ENCODE measurements around the gene NGF. TPM values are rescaled to one million over a fixed set of nuclear protein-coding genes. Genes with fewer than 3 reads are reported as not detected.

NGF gene
- total and polyA plus RNA-seq, 2 of the 8 experiments (the other 6 are each of a cell fraction or from before 2014, with no cell fraction given): 1.6 TPM; not detected in 1

DNA sequence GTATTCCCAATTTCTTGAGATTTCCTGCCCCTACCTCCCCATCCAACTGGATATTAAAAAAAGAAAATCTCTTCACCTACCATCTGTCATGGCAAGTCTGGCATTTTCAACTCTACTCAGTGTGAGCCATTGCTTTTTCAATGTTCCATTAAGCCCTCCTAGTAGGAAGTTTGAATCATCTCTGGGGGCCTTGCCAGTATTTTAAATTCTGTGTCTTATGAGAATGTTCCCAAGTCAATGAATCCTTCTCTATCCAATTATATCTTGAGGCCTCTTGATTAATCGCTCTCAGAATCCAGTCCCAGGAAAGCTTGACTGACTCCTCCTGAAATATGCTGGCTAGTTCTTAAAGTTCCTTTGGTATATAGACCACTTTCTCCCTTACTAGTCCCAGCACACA lies 91.5 kb downstream of the NGF start:
- no peak overlapping the region for H4K91ac ChIP-seq (replicated peaks; ENCODE audit: insufficient read length, low read length)
- H3K4ac ChIP-seq (replicated peaks; ENCODE audit: insufficient read length, low read depth, low read length): no peak overlapping the region
- FAIRE-seq: no peak
- H3K79me1 ChIP-seq (ENCODE audit: low read depth, low read length): no peaks in the 10 kb centered on the region
- H4K20me1 ChIP-seq (replicated peaks in 1 of 2; ENCODE audit: control insufficient read depth in 1 of 2, insufficient read depth in 2 of 2, low read length in 2 of 2): no peaks in the 10 kb centered on the region
- no peak overlapping the region for H4K8ac ChIP-seq (ENCODE audit: extremely low read depth, insufficient read depth, low read length)
- no peaks in the 10 kb centered on the region for H3K23me2 ChIP-seq (ENCODE audit: low read depth, low read length)
- no peak overlapping the region for H3K18ac ChIP-seq (ENCODE audit: extremely low read depth, low read length)
- no peak overlapping the region for H2AK5ac ChIP-seq (ENCODE audit: low read depth, low read length)
- CTCF ChIA-PET (ENCODE audit: partially characterized antibody): no interaction called here
- no peak overlapping the region for H3K9ac ChIP-seq (replicated peaks in 1 of 4; ENCODE audit: extremely low read depth in 1 of 4, low read depth in 3 of 4, low read length in 3 of 4)
- no peak overlapping the region for H3K27ac ChIP-seq (ENCODE audit: low read depth, low read length)
- no peak for DNase-seq (ENCODE audit: low read depth in 1 of 2, low spot score in 2 of 2)
- no peak overlapping the region for H3K56ac ChIP-seq (replicated peaks; ENCODE audit: insufficient read length, low read depth, low read length)
- H2AFZ ChIP-seq (ENCODE audit: low read length): no peak overlapping the region; the same call in 1 of the 2 replicates
- no peak overlapping the region for H4K5ac ChIP-seq (ENCODE audit: insufficient read length, low read depth, low read length)
- WGBS, 2 experiments (ENCODE audit: extremely low coverage in 1 of 2, insufficient coverage in 1 of 2, insufficient read length in 1 of 2, insufficient replicate concordance in 2 of 2, low coverage in 1 of 2, low lambda C conversion rate in 2 of 2, missing lambda C conversion rate in 1 of 2): 100% methylated on average over 1 of the region's 1 CpG; no CpG with 5 or more reads in 1 of the 2 experiments
- peaks cover 0 to 1% (median 0%) of the 10 kb centered on the region in 4 experiments; a peak in 1 of 7 replicates for H3K27me3 ChIP-seq (replicated peaks in 1 of 4; ENCODE audit: control insufficient read depth in 3 of 4, extremely low read depth in 1 of 4, insufficient read depth in 3 of 4, low read length in 3 of 4)
- H2BK12ac ChIP-seq (ENCODE audit: low read depth, low read length): no peak overlapping the region
- no peak overlapping the region for H3K14ac ChIP-seq (ENCODE audit: insufficient read length)
- H3K4me1 ChIP-seq (replicated peaks in 1 of 4; ENCODE audit: control insufficient read depth in 3 of 4, insufficient read depth in 4 of 4, low read length in 3 of 4): no peaks in the 10 kb centered on the region
- no peak overlapping the region for H3K23ac ChIP-seq (ENCODE audit: insufficient read length)
- H2BK120ac ChIP-seq (replicated peaks; ENCODE audit: low read depth, low read length): no peak overlapping the region
- H3K4me3 ChIP-seq (ENCODE audit: extremely low read depth in 1 of 4, insufficient read depth in 2 of 4, low read depth in 3 of 4, low read length in 4 of 4): no peak overlapping the region
- 0 out of 4 replicates have a peak, but pooled peaks cover 0 to 5% of the 10 kb centered on the region in 2 experiments for H3K9me3 ChIP-seq (ENCODE audit: insufficient read depth in 2 of 2, low read depth in 1 of 2, low read length in 1 of 2)
- no peaks in the 10 kb centered on the region for H3K36me3 ChIP-seq (ENCODE audit: control insufficient read depth in 2 of 4, insufficient read depth in 4 of 4, low read length in 3 of 4)
- H2BK20ac ChIP-seq (ENCODE audit: low read length): no peak overlapping the region
- H2BK15ac ChIP-seq (ENCODE audit: low read length): no peak overlapping the region
- no peak overlapping the region for H2BK5ac ChIP-seq (ENCODE audit: low read depth, low read length)
- no peak overlapping the region for H3K4me2 ChIP-seq (ENCODE audit: insufficient read depth in 1 of 2, low read depth in 2 of 2, low read length in 2 of 2)
- no peaks in the 10 kb centered on the region for H3K79me2 ChIP-seq (ENCODE audit: control insufficient read depth in 1 of 2, insufficient read depth in 2 of 2, low read length in 2 of 2)
- POLR2A ChIA-PET (ENCODE audit: partially characterized antibody): no interaction called here
- TF ChIP-seq POLR2A (IDR thresholded peaks at IDR 0.05; ENCODE audit: control extremely low read depth in 1 of 2, low read depth in 2 of 2, low read length in 2 of 2): no peak
- TF ChIP-seq TAF1 (IDR thresholded peaks at IDR 0.05; ENCODE audit: low read depth, low read length): no peak
- no peak for TF ChIP-seq JUN (IDR thresholded peaks at IDR 0.05; ENCODE audit: low read depth, low read length)
- TF ChIP-seq POU5F1 (IDR thresholded peaks at IDR 0.05; ENCODE audit: low read depth, low read length): no peak
- TF ChIP-seq FOSL1 (IDR thresholded peaks at IDR 0.05; ENCODE audit: insufficient read depth, low read depth, low read length): no peak
- TF ChIP-seq TBP (IDR thresholded peaks at IDR 0.05; ENCODE audit: low read depth, low read length): no peak
- TF ChIP-seq SP2 (IDR thresholded peaks at IDR 0.05; ENCODE audit: low read length): no peak

All from H1 (cell line).